Activated T-helper 2 cell treated with anti-CD3 and anti-CD28 coated beads, Interferon-gamma antibody, Interleukin-2, Interleukin-4, amounts not matched to agents 10 μg/mL and 5 μg/mL and 100 μg/mL, durations not matched to agents 14 hours and 24 hours and 36 hours (primary cell): ENCODE data around the gene ZNF324. TPM values are rescaled to one million over a fixed set of nuclear protein-coding genes. Genes with fewer than 3 reads are reported as not detected.
"Not testable (repeated sequence)": the region's sequence is repeated elsewhere in the genome, so short reads cannot be mapped to it uniquely, and the experiment has no call there.

Source experiments
- DNase-seq: peaks from one replicate; pipeline ENCODE4 v3.0.0; 2021; ENCODE audit warnings: low spot score
- H3K27ac Mint-ChIP-seq: one replicate; pipeline ENCODE4 v1.8.0; 2021; ENCODE audit warnings: mixed read lengths
- H3K27me3 Mint-ChIP-seq: one replicate; pipeline ENCODE4 v1.8.0; 2021; ENCODE audit warnings: low read depth, mixed read lengths
- H3K36me3 Mint-ChIP-seq: one replicate; pipeline ENCODE4 v1.8.0; 2021; ENCODE audit warnings: low read depth, mixed read lengths
- H3K4me1 Mint-ChIP-seq: one replicate; pipeline ENCODE4 v1.8.0; 2021; ENCODE audit warnings: low read depth, mixed read lengths
- H3K4me3 Mint-ChIP-seq: one replicate; pipeline ENCODE4 v1.8.0; 2021; ENCODE audit warnings: low read depth, mild to moderate bottlenecking, moderate library complexity, mixed read lengths
- H3K9me3 Mint-ChIP-seq: one replicate; pipeline ENCODE4 v1.8.0; 2021; ENCODE audit warnings: mixed read lengths
- intact Hi-C: fragments of 100-400 bp; cut with micrococcal nuclease; formaldehyde crosslinking; loops from one replicate; pipeline ENCODE4 v1.15.1; 2023
- total RNA-seq: library from RNA; stranded (reverse); gene quantifications from 2 replicates; pipeline ENCODE4 v1.2.3, GENCODE V29; 2022

ZNF324 gene
- total RNA-seq, 1 donor from 2014 or later = 12.3 TPM

GRCh38 chr19:58453743-58454142 is 13.1 kb upstream of the ZNF324 start:
- no peak for DNase-seq
- peaks cover 14% of the 10 kb centered on the region for H3K9me3 Mint-ChIP-seq
- H3K36me3 Mint-ChIP-seq = peaks cover 31% of the 10 kb centered on the region
- peaks cover 19% of the 10 kb centered on the region for H3K4me1 Mint-ChIP-seq
- peak overlapping the region; percentile 3 for H3K4me3 Mint-ChIP-seq
- intact Hi-C loops = no loop called here
- H3K27me3 Mint-ChIP-seq = peaks cover 3% of the 10 kb centered on the region
- H3K27ac Mint-ChIP-seq = no peak overlapping the region

GRCh38 chr19:58455306-58455705 is 11.6 kb upstream of the ZNF324 start:
- H3K9me3 Mint-ChIP-seq = peaks cover 3% of the 10 kb centered on the region

GRCh38 chr19:58456111-58456510 is 10.8 kb upstream of the ZNF324 start:
- peaks cover 1% of the 10 kb centered on the region for H3K27me3 Mint-ChIP-seq
- peaks cover 34% of the 10 kb centered on the region for H3K36me3 Mint-ChIP-seq
- no peak overlapping the region for H3K4me3 Mint-ChIP-seq
- intact Hi-C loops = no loop called here
- no peak overlapping the region for H3K27ac Mint-ChIP-seq
- peaks cover 13% of the 10 kb centered on the region for H3K4me1 Mint-ChIP-seq
- no peak for DNase-seq
- H3K9me3 Mint-ChIP-seq = no peaks in the 10 kb centered on the region

More at GRCh38 chr19:58455306-58455705, 11.6 kb upstream of the ZNF324 start:
- Mint-ChIP-seq H3K4me3 (no peak overlapping the region), H3K27me3 (peaks cover 3% of the 10 kb centered on the region), H3K4me1 (peaks cover 19% of the 10 kb centered on the region), H3K27ac (no peak overlapping the region), H3K36me3 (peaks cover 34% of the 10 kb centered on the region)
- DNase-seq = no peak
- intact Hi-C loops = no loop called here

- Mint-ChIP-seq H3K27me3 (no peaks in the 10 kb centered on the region), H3K4me1 (no peaks in the 10 kb centered on the region), H3K36me3 (peaks cover 24% of the 10 kb centered on the region), H3K4me3 (no peak overlapping the region), H3K9me3 (no peaks in the 10 kb centered on the region), H3K27ac (no peak overlapping the region)
- intact Hi-C loops = no loop called here
- no peak for DNase-seq
These were observed 6.8 kb upstream of the ZNF324 start for GRCh38 chr19:58460039-58460438.

GRCh38 chr19:58466089-58466759 is 656 bp upstream of the ZNF324 start:
- Mint-ChIP-seq H3K9me3 (no peaks in the 10 kb centered on the region), H3K27ac (no peak overlapping the region), H3K4me3 (peak overlapping the region; percentile 80), H3K4me1 (peaks cover 13% of the 10 kb centered on the region), H3K36me3 (peaks cover 17% of the 10 kb centered on the region), H3K27me3 (no peaks in the 10 kb centered on the region)
- intact Hi-C loops = loop anchor here (2.0 kb wide), 1 partner anchor 15 kb away; the partner anchor contains the start of gene ZNF324B
- no peak for DNase-seq

- Mint-ChIP-seq H3K27me3 (no peaks in the 10 kb centered on the region), H3K27ac (no peak overlapping the region), H3K9me3 (no peaks in the 10 kb centered on the region), H3K36me3 (peaks cover 33% of the 10 kb centered on the region), H3K4me3 (peak overlapping the region; percentile 80), H3K4me1 (peaks cover 13% of the 10 kb centered on the region)
- intact Hi-C loops = no loop called here
- DNase-seq = no peak
These were observed 1.4 kb downstream of the ZNF324 start for GRCh38 chr19:58468216-58468839.

GRCh38 chr19:58469241-58470013 is 2.5 kb downstream of the ZNF324 start:
- Mint-ChIP-seq H3K36me3 (peaks cover 33% of the 10 kb centered on the region), H3K4me3 (peak overlapping the region; percentile 13), H3K27ac (no peak overlapping the region), H3K4me1 (peaks cover 18% of the 10 kb centered on the region), H3K9me3 (no peaks in the 10 kb centered on the region), H3K27me3 (no peaks in the 10 kb centered on the region)
- intact Hi-C loops = no loop called here
- no peak for DNase-seq

GRCh38 chr19:58470837-58471543 is 4.1 kb downstream of the ZNF324 start:
- H3K27ac Mint-ChIP-seq, intact Hi-C loops: not testable (repeated sequence)

GRCh38 chr19:58471736-58472135 is 4.9 kb downstream of the ZNF324 start:
- peaks cover 33% of the 10 kb centered on the region for H3K36me3 Mint-ChIP-seq
- intact Hi-C loops = no loop called here
- H3K27ac Mint-ChIP-seq = no peak overlapping the region
- H3K4me3 Mint-ChIP-seq = no peak overlapping the region
- no peaks in the 10 kb centered on the region for H3K27me3 Mint-ChIP-seq
- peaks cover 28% of the 10 kb centered on the region for H3K4me1 Mint-ChIP-seq
- no peak for DNase-seq
- no peaks in the 10 kb centered on the region for H3K9me3 Mint-ChIP-seq

More at GRCh38 chr19:58470837-58471543, 4.1 kb downstream of the ZNF324 start:
- H3K4me3 Mint-ChIP-seq, DNase-seq, H3K27me3 Mint-ChIP-seq, H3K9me3 Mint-ChIP-seq: not testable (repeated sequence)
- Mint-ChIP-seq H3K4me1 (peaks cover 25% of the 10 kb centered on the region), H3K36me3 (peaks cover 33% of the 10 kb centered on the region)

- H3K4me3 Mint-ChIP-seq = no peak overlapping the region
- intact Hi-C loops = no loop called here
- no peaks in the 10 kb centered on the region for H3K27me3 Mint-ChIP-seq
- H3K9me3 Mint-ChIP-seq = no peaks in the 10 kb centered on the region
- no peak overlapping the region for H3K27ac Mint-ChIP-seq
- peaks cover 18% of the 10 kb centered on the region for H3K4me1 Mint-ChIP-seq
- H3K36me3 Mint-ChIP-seq = peaks cover 28% of the 10 kb centered on the region
- no peak for DNase-seq
These were observed 6.9 kb downstream of the ZNF324 start for GRCh38 chr19:58473775-58474174.

GRCh38 chr19:58474291-58474996 is 7.6 kb downstream of the ZNF324 start:
- Mint-ChIP-seq H3K27me3 (no peaks in the 10 kb centered on the region), H3K27ac (peak overlapping the region; percentile 58), H3K4me1 (peaks cover 18% of the 10 kb centered on the region), H3K9me3 (no peaks in the 10 kb centered on the region), H3K4me3 (peak overlapping the region; percentile 35), H3K36me3 (peaks cover 27% of the 10 kb centered on the region)
- intact Hi-C loops = no loop called here
- no peak for DNase-seq
